ENCODE measurements around the gene AFP. TPM values are rescaled to one million over a fixed set of nuclear protein-coding genes. Genes with fewer than 3 reads are reported as not detected.

The AFP gene
- total RNA-seq, 1 donor from 2014 or later = not detected

- H3K27me3 Mint-ChIP-seq (ENCODE audit: unreplicated experiment) = no peaks in the 10 kb centered on the region
- H3K36me3 Mint-ChIP-seq (ENCODE audit: unreplicated experiment) = no peaks in the 10 kb centered on the region
- no peak for DNase-seq
- no peaks in the 10 kb centered on the region for H3K4me1 Mint-ChIP-seq (ENCODE audit: low read depth, unreplicated experiment)
- no peaks in the 10 kb centered on the region for H3K9me3 Mint-ChIP-seq (ENCODE audit: unreplicated experiment)
- H3K27ac Mint-ChIP-seq (ENCODE audit: unreplicated experiment) = no peak overlapping the region
- no peak overlapping the region for H3K4me3 Mint-ChIP-seq (ENCODE audit: unreplicated experiment)
- TF ChIP-seq, protein P1, sequence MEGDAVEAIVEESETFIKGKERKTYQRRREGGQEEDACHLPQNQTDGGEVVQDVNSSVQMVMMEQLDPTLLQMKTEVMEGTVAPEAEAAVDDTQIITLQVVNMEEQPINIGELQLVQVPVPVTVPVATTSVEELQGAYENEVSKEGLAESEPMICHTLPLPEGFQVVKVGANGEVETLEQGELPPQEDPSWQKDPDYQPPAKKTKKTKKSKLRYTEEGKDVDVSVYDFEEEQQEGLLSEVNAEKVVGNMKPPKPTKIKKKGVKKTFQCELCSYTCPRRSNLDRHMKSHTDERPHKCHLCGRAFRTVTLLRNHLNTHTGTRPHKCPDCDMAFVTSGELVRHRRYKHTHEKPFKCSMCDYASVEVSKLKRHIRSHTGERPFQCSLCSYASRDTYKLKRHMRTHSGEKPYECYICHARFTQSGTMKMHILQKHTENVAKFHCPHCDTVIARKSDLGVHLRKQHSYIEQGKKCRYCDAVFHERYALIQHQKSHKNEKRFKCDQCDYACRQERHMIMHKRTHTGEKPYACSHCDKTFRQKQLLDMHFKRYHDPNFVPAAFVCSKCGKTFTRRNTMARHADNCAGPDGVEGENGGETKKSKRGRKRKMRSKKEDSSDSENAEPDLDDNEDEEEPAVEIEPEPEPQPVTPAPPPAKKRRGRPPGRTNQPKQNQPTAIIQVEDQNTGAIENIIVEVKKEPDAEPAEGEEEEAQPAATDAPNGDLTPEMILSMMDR (IDR thresholded peaks at IDR 0.05; ENCODE audit: partially characterized antibody, unreplicated experiment) = no peak
Measured at GRCh38 chr4:73501664-73502265, 65.7 kb downstream of the AFP start.

- H3K36me3 Mint-ChIP-seq (ENCODE audit: unreplicated experiment) = no peaks in the 10 kb centered on the region
- no peak for DNase-seq
- no peaks in the 10 kb centered on the region for H3K9me3 Mint-ChIP-seq (ENCODE audit: unreplicated experiment)
- H3K4me1 Mint-ChIP-seq (ENCODE audit: low read depth, unreplicated experiment) = no peaks in the 10 kb centered on the region
- no peak overlapping the region for H3K27ac Mint-ChIP-seq (ENCODE audit: unreplicated experiment)
- TF ChIP-seq, protein P1 (IDR thresholded peaks at IDR 0.05; ENCODE audit: partially characterized antibody, unreplicated experiment) = no peak
- H3K27me3 Mint-ChIP-seq (ENCODE audit: unreplicated experiment) = no peaks in the 10 kb centered on the region
- H3K4me3 Mint-ChIP-seq (ENCODE audit: unreplicated experiment) = no peak overlapping the region
Measured at GRCh38 chr4:73505567-73505966, 69.5 kb downstream of the AFP start.

Other genes with a start within 250 kb of the AFP start
- gene ANKRD17, start 177.4 kb upstream of the AFP start, total RNA-seq (ENCODE audit: unreplicated experiment) = 91.9 TPM
- not detected for gene ALB, start 31.9 kb upstream of the AFP start, total RNA-seq (ENCODE audit: unreplicated experiment)
- not detected for gene AFM, start 45.5 kb downstream of the AFP start, total RNA-seq (ENCODE audit: unreplicated experiment)
- not detected for gene RASSF6, start 184.2 kb downstream of the AFP start, total RNA-seq (ENCODE audit: unreplicated experiment)